Stimulated activated CD8-positive, alpha-beta memory T cell treated with anti-CD3 and anti-CD28 coated beads, Interleukin-12 subunit alpha, Interleukin-12 subunit beta, amount 100 ng/mL, for 1 hour (primary cell): ENCODE results near the gene TIMM13.
"Not testable (repeated sequence)": the region's sequence is repeated elsewhere in the genome, so short reads cannot be mapped to it uniquely, and the experiment has no call there.

ENCODE experiments used
- DNase-seq: peaks from one replicate; pipeline ENCODE4 v3.0.0-alpha.2; 2020; ENCODE audit warnings: low read depth

TIMM13 gene

GRCh38 chr19:2415281-2415972 lies 12.0 kb downstream of the TIMM13 start:
- DNase-seq = no peak

- DNase-seq = no peak
Measured at GRCh38 chr19:2413629-2414028, 13.8 kb downstream of the TIMM13 start.

- no peak for DNase-seq
Measured at GRCh38 chr19:2413159-2413558, 14.2 kb downstream of the TIMM13 start.

- no peak for DNase-seq
Measured at GRCh38 chr19:2412449-2412848, 14.9 kb downstream of the TIMM13 start.

GRCh38 chr19:2411709-2412108 lies 15.7 kb downstream of the TIMM13 start:
- no peak for DNase-seq

- DNase-seq = no peak
Measured at GRCh38 chr19:2410023-2410422, 17.4 kb downstream of the TIMM13 start.

- no peak for DNase-seq
Measured at GRCh38 chr19:2409352-2409912, 18.0 kb downstream of the TIMM13 start.

- DNase-seq = no peak
Measured at GRCh38 chr19:2408247-2408646, 19.1 kb downstream of the TIMM13 start.

- DNase-seq = no peak
Measured at GRCh38 chr19:2399582-2399981, 27.8 kb downstream of the TIMM13 start.

- no peak for DNase-seq
Measured at GRCh38 chr19:2398735-2399305, 28.6 kb downstream of the TIMM13 start.

- not testable (repeated sequence) for DNase-seq
Measured at GRCh38 chr19:2397173-2397572, 30.2 kb downstream of the TIMM13 start.

- DNase-seq = not testable (repeated sequence)
Measured at GRCh38 chr19:2395293-2395829, 32.0 kb downstream of the TIMM13 start.

- no peak for DNase-seq
Measured at GRCh38 chr19:2394442-2395292, 32.7 kb downstream of the TIMM13 start.

- no peak for DNase-seq
Measured at GRCh38 chr19:2394054-2394441, 33.3 kb downstream of the TIMM13 start.

GRCh38 chr19:2392899-2393298 lies 34.5 kb downstream of the TIMM13 start:
- DNase-seq = not testable (repeated sequence)

- no peak for DNase-seq
Measured at GRCh38 chr19:2392366-2392765, 35.0 kb downstream of the TIMM13 start.

GRCh38 chr19:2391118-2391725 lies 36.2 kb downstream of the TIMM13 start:
- no peak for DNase-seq

- DNase-seq = no peak
Measured at GRCh38 chr19:2389594-2389993, 37.8 kb downstream of the TIMM13 start.

GRCh38 chr19:2387367-2388288 lies 39.8 kb downstream of the TIMM13 start:
- DNase-seq = no peak

- DNase-seq = no peak
Measured at GRCh38 chr19:2385053-2385721, 42.2 kb downstream of the TIMM13 start.
